ENCODE measurements around the gene C6orf15. TPM values are rescaled to one million over a fixed set of nuclear protein-coding genes. Genes with fewer than 3 reads are reported as not detected.

Gene C6orf15
- total RNA-seq, 4 donors from 2014 or later: not detected

DNA sequence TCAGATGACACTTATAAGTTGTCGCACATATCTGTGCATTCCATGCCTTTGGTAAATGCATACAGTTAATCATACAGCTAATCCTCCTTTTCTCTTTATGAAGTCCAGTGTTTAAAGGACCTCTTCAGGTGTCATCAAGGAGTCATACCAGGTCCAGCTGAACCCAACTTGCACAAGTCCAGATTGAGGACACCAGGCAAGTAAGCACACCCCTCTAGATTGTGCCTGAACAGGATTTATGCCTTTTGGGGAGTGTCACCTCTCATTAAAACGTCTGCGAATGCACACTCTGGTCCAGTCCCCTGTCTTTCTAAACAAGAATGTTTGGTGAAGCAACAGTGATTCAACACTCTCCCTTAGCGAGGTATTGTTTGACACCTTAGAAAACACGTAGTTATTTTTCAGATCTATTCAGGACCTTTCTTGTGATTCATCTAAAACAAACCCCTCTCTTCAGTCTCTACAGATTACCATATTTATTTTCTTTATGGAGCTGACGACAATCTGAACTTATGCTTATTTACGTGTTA is 48.4 kb downstream of the C6orf15 start:
- Histone ChIP-seq H3K27me3 (peaks cover 26% of the 10 kb centered on the region), H3K4me3 (no peak overlapping the region), H3K27ac (no peak overlapping the region), H3K9me3 (no peaks in the 10 kb centered on the region), H3K4me1 (no peaks in the 10 kb centered on the region), H3K36me3 (no peaks in the 10 kb centered on the region)
- WGBS, 2 donors (ENCODE audit: low coverage in 1 of 2): 77 to 82% methylated on average over 5 to 7 of the region's 7 CpGs
- DNase-seq: no peak
- no peak for TF ChIP-seq EP300 (IDR thresholded peaks at IDR 0.05; ENCODE audit: low read depth)
- TF ChIP-seq, protein P1, sequence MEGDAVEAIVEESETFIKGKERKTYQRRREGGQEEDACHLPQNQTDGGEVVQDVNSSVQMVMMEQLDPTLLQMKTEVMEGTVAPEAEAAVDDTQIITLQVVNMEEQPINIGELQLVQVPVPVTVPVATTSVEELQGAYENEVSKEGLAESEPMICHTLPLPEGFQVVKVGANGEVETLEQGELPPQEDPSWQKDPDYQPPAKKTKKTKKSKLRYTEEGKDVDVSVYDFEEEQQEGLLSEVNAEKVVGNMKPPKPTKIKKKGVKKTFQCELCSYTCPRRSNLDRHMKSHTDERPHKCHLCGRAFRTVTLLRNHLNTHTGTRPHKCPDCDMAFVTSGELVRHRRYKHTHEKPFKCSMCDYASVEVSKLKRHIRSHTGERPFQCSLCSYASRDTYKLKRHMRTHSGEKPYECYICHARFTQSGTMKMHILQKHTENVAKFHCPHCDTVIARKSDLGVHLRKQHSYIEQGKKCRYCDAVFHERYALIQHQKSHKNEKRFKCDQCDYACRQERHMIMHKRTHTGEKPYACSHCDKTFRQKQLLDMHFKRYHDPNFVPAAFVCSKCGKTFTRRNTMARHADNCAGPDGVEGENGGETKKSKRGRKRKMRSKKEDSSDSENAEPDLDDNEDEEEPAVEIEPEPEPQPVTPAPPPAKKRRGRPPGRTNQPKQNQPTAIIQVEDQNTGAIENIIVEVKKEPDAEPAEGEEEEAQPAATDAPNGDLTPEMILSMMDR (IDR thresholded peaks at IDR 0.05): no peak
- no peak for TF ChIP-seq POLR2A (IDR thresholded peaks at IDR 0.05)
- TF ChIP-seq POLR2AphosphoS5 (IDR thresholded peaks at IDR 0.05): no peak
- intact Hi-C loops (cut with DNase I; ENCODE audit: low total_unique reads) (no loop called here), in situ Hi-C loops (cut with MboI; ENCODE audit: low pct_ligation_motif_present in 1 of 4, low pct_unique_long_range_greater_than_20kb in 1 of 4, low sequenced_read_pairs in 3 of 4) (loop anchor here in 2 of 4 donors (25.0 kb wide), 2 partner anchors 127 to 602 kb away; partner anchors contain the start of genes MUCL3 (in 1 of the 2) and SFTA2 (in 1 of the 2))

Small RNAs within 50 kb of the gene (small RNA-seq; reads per million reads assigned to genes)
- gene POLR2LP1 (0 reads per million in 4 donors), gene RNU6-1133P (0 reads per million in 4 donors)

Other genes starting within 250 kb of the C6orf15 start
- 100 to 1,000 TPM; 149 to 322 (median 230) TPM for gene DDR1, start 228.1 kb downstream of the C6orf15 start, total RNA-seq
- 10 to 100 TPM in 1 of 4 donors, 1 to 10 TPM in 3; 2.0 to 44.5 (median 6.8) TPM for gene GTF2H4, start 204.4 kb downstream of the C6orf15 start, total RNA-seq
- 10 to 100 TPM; 13.1 to 64.7 (median 25.8) TPM for gene VARS2, start 198.3 kb downstream of the C6orf15 start, total RNA-seq
- gene SFTA2, start 180.4 kb downstream of the C6orf15 start, total RNA-seq: not detected
- gene MUCL3, start 171.6 kb downstream of the C6orf15 start, total RNA-seq: under 1 TPM in 2 of 4 donors, not detected in 2; 0.16 to 0.41 TPM
- gene MUC21, start 128.9 kb downstream of the C6orf15 start, total RNA-seq: not detected
- not detected for gene MUC22, start 102.1 kb downstream of the C6orf15 start, total RNA-seq
- gene PSORS1C1, start 2.2 kb upstream of the C6orf15 start, total RNA-seq: 10 to 100 TPM in 2 of 4 donors, 1 to 10 TPM in 2; 8.8 to 19.0 (median 13.4) TPM
- not detected for gene CDSN, start 7.9 kb upstream of the C6orf15 start, total RNA-seq
- gene PSORS1C2, start 26.5 kb upstream of the C6orf15 start, total RNA-seq: not detected
- gene CCHCR1, start 45.2 kb upstream of the C6orf15 start, total RNA-seq: 10 to 100 TPM; 15.0 to 44.1 (median 29.9) TPM
- 1 to 10 TPM; 1.6 to 5.2 (median 3.1) TPM for gene TCF19, start 46.0 kb upstream of the C6orf15 start, total RNA-seq
- 100 to 1,000 TPM in 1 of 4 donors, 10 to 100 TPM in 3; 11.5 to 434 (median 29.2) TPM for gene POU5F1, start 58.1 kb upstream of the C6orf15 start, total RNA-seq
- gene HLA-C, start 159.5 kb upstream of the C6orf15 start, total RNA-seq: 1,000 to 10,000 TPM in 3 of 4 donors, 100 to 1,000 TPM in 1; 200 to 1,614 (median 1,271) TPM
- gene HLA-B, start 244.6 kb upstream of the C6orf15 start, total RNA-seq: 1,000 to 10,000 TPM in 3 of 4 donors, 100 to 1,000 TPM in 1; 915 to 3,432 (median 2,814) TPM